ENCODE results near the gene SPRED1. TPM values are rescaled to one million over a fixed set of nuclear protein-coding genes. Genes with fewer than 3 reads are reported as not detected.

The SPRED1 gene
- polyA plus RNA-seq, 2 of the 4 experiments (the other 2 are of a cell fraction): 6.0 to 8.6 TPM

DNA sequence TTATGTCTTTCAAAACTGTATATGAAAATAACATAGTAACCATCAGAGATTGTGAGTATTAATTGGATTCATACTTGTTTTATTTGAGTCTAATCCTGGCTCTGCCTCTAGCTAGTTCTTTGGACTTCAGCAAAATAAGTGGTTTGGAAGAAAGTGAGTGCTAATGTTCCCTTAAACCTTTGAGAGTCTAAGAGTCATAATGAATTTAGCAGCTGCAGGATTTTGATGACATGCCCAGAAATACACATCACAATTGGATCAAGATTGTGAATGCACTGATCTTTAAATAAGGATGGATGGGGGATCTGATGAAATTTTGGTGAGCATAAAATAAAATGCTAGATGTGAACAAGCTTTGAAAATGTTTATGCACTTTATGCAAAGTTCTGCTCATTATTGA is 121.4 kb downstream of the SPRED1 start:
- POLR2A ChIA-PET: no interaction called here
- H3K4me2 ChIP-seq: no peak overlapping the region
- DNase-seq (ENCODE audit: low read depth in 1 of 2, low spot score in 1 of 2) (no peak), ATAC-seq (no peak), FAIRE-seq (no peak)
- TF ChIP-seq, protein P1, sequence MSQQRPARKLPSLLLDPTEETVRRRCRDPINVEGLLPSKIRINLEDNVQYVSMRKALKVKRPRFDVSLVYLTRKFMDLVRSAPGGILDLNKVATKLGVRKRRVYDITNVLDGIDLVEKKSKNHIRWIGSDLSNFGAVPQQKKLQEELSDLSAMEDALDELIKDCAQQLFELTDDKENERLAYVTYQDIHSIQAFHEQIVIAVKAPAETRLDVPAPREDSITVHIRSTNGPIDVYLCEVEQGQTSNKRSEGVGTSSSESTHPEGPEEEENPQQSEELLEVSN (IDR thresholded peaks at IDR 0.05; ENCODE audit: borderline replicate concordance, low read depth): no peak
- no peak for TF ChIP-seq EP300 (IDR thresholded peaks at IDR 0.05)
- no peak for TF ChIP-seq ZSCAN20 (CRISPR knock-in tag; IDR thresholded peaks at IDR 0.05)
- TF ChIP-seq RARB (CRISPR knock-in tag; IDR thresholded peaks at IDR 0.05): no peak
- TF ChIP-seq, protein P2, sequence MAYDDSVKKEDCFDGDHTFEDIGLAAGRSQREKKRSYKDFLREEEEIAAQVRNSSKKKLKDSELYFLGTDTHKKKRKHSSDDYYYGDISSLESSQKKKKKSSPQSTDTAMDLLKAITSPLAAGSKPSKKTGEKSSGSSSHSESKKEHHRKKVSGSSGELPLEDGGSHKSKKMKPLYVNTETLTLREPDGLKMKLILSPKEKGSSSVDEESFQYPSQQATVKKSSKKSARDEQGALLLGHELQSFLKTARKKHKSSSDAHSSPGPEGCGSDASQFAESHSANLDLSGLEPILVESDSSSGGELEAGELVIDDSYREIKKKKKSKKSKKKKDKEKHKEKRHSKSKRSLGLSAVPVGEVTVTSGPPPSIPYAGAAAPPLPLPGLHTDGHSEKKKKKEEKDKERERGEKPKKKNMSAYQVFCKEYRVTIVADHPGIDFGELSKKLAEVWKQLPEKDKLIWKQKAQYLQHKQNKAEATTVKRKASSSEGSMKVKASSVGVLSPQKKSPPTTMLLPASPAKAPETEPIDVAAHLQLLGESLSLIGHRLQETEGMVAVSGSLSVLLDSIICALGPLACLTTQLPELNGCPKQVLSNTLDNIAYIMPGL (CRISPR knock-in tag; IDR thresholded peaks at IDR 0.05; ENCODE audit: borderline replicate concordance): no peak
- TF ChIP-seq, protein P3, sequence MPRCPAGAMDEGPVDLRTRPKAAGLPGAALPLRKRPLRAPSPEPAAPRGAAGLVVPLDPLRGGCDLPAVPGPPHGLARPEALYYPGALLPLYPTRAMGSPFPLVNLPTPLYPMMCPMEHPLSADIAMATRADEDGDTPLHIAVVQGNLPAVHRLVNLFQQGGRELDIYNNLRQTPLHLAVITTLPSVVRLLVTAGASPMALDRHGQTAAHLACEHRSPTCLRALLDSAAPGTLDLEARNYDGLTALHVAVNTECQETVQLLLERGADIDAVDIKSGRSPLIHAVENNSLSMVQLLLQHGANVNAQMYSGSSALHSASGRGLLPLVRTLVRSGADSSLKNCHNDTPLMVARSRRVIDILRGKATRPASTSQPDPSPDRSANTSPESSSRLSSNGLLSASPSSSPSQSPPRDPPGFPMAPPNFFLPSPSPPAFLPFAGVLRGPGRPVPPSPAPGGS (IDR thresholded peaks at IDR 0.05): no peak
- no peak for TF ChIP-seq POLR2A (IDR thresholded peaks at IDR 0.05; ENCODE audit: low read length)
- no peak for TF ChIP-seq EHMT2 (IDR thresholded peaks at IDR 0.05; ENCODE audit: low read depth)
- TF ChIP-seq FOSL2 (IDR thresholded peaks at IDR 0.05): no peak
- TF ChIP-seq FOSL2 (CRISPR knock-in tag; IDR thresholded peaks at IDR 0.05): no peak
- TF ChIP-seq HEYL (CRISPR knock-in tag; IDR thresholded peaks at IDR 0.05): no peak
- TF ChIP-seq, protein P4, sequence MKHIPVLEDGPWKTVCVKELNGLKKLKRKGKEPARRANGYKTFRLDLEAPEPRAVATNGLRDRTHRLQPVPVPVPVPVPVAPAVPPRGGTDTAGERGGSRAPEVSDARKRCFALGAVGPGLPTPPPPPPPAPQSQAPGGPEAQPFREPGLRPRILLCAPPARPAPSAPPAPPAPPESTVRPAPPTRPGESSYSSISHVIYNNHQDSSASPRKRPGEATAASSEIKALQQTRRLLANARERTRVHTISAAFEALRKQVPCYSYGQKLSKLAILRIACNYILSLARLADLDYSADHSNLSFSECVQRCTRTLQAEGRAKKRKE (CRISPR knock-in tag; IDR thresholded peaks at IDR 0.05; ENCODE audit: low read depth): no peak
- no peak for TF ChIP-seq RFX5 (IDR thresholded peaks at IDR 0.05)
- TF ChIP-seq TP53 (CRISPR knock-in tag; IDR thresholded peaks at IDR 0.05): no peak
- TF ChIP-seq MYC (IDR thresholded peaks at IDR 0.05; ENCODE audit: borderline replicate concordance, low read length): no peak
- TF ChIP-seq, protein P5, sequence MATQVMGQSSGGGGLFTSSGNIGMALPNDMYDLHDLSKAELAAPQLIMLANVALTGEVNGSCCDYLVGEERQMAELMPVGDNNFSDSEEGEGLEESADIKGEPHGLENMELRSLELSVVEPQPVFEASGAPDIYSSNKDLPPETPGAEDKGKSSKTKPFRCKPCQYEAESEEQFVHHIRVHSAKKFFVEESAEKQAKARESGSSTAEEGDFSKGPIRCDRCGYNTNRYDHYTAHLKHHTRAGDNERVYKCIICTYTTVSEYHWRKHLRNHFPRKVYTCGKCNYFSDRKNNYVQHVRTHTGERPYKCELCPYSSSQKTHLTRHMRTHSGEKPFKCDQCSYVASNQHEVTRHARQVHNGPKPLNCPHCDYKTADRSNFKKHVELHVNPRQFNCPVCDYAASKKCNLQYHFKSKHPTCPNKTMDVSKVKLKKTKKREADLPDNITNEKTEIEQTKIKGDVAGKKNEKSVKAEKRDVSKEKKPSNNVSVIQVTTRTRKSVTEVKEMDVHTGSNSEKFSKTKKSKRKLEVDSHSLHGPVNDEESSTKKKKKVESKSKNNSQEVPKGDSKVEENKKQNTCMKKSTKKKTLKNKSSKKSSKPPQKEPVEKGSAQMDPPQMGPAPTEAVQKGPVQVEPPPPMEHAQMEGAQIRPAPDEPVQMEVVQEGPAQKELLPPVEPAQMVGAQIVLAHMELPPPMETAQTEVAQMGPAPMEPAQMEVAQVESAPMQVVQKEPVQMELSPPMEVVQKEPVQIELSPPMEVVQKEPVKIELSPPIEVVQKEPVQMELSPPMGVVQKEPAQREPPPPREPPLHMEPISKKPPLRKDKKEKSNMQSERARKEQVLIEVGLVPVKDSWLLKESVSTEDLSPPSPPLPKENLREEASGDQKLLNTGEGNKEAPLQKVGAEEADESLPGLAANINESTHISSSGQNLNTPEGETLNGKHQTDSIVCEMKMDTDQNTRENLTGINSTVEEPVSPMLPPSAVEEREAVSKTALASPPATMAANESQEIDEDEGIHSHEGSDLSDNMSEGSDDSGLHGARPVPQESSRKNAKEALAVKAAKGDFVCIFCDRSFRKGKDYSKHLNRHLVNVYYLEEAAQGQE (IDR thresholded peaks at IDR 0.05): no peak
- TF ChIP-seq KDM1A (IDR thresholded peaks at IDR 0.05; ENCODE audit: low read depth): no peak
- no peak for TF ChIP-seq PHF8 (IDR thresholded peaks at IDR 0.05; ENCODE audit: borderline replicate concordance, low read depth)
- TF ChIP-seq CBX2 (IDR thresholded peaks at IDR 0.05; ENCODE audit: borderline replicate concordance, low read depth): no peak
- H3K4me3 ChIP-seq: no peak overlapping the region
- CTCF ChIA-PET: interaction anchor here (1.1 to 3.9 kb wide), 5 partner anchors 15 to 392 kb away, joined by 3 to 17 read pairs (median 12); no protein-coding TSS in a partner anchor
- H3K27ac ChIP-seq: no peak overlapping the region
- H3K4me1 ChIP-seq: no peaks in the 10 kb centered on the region
- H3K9me3 ChIP-seq: no peaks in the 10 kb centered on the region

DNA sequence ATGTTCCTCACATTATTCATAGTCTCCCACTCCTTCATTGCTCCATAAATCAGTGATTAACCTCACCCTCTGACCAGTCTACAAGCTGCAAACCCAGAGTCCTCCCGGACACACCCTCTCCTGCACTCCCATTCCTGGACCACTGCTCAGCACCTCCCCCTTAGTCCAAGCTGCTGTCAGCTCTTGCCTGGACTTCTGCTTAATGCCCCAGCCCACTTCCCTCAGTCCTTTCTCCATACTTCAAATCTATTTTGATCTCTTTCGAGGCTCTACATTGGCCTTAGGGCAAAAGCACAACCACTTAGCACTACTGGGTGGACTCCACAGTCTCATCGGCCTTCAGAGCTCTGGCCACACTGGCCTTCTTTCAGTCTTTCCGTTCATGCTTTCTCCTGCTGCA is 121.9 kb downstream of the SPRED1 start:
- POLR2A ChIA-PET: no interaction called here
- H3K27ac ChIP-seq: no peak overlapping the region
- no peaks in the 10 kb centered on the region for H3K4me1 ChIP-seq
- WGBS (ENCODE audit: missing lambda C conversion rate): 44% methylated on average over 4 of the region's 4 CpGs
- CTCF ChIA-PET: interaction anchor here (1.0 to 3.9 kb wide), 6 partner anchors 15 to 393 kb away, joined by 3 to 17 read pairs (median 8); no protein-coding TSS in a partner anchor
- no peak overlapping the region for H3K4me3 ChIP-seq
- TF ChIP-seq RARB (CRISPR knock-in tag; IDR thresholded peaks at IDR 0.05): no peak
- no peak for TF ChIP-seq CBX8 (IDR thresholded peaks at IDR 0.05)
- TF ChIP-seq, protein P4 (CRISPR knock-in tag; IDR thresholded peaks at IDR 0.05; ENCODE audit: low read depth): no peak
- TF ChIP-seq, protein P6, sequence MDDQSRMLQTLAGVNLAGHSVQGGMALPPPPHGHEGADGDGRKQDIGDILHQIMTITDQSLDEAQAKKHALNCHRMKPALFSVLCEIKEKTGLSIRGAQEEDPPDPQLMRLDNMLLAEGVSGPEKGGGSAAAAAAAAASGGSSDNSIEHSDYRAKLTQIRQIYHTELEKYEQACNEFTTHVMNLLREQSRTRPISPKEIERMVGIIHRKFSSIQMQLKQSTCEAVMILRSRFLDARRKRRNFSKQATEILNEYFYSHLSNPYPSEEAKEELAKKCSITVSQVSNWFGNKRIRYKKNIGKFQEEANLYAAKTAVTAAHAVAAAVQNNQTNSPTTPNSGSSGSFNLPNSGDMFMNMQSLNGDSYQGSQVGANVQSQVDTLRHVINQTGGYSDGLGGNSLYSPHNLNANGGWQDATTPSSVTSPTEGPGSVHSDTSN (IDR thresholded peaks at IDR 0.05): no peak
- no peak for TF ChIP-seq MAZ (IDR thresholded peaks at IDR 0.05; ENCODE audit: borderline replicate concordance, low read depth, low read length)
- TF ChIP-seq MAFK (IDR thresholded peaks at IDR 0.05; ENCODE audit: partially characterized antibody): no peak
- TF ChIP-seq, protein P7, sequence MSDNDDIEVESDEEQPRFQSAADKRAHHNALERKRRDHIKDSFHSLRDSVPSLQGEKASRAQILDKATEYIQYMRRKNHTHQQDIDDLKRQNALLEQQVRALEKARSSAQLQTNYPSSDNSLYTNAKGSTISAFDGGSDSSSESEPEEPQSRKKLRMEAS (IDR thresholded peaks at IDR 0.05): no peak
- no peak for TF ChIP-seq ESRRA (IDR thresholded peaks at IDR 0.05; ENCODE audit: borderline replicate concordance, low read length)
- no peak for TF ChIP-seq FOSB (CRISPR knock-in tag; IDR thresholded peaks at IDR 0.05)
- TF ChIP-seq POLR2AphosphoS2 (conservative IDR thresholded peaks at IDR 0.05; ENCODE audit: low read length): no peak
- TF ChIP-seq CHD2 (IDR thresholded peaks at IDR 0.05; ENCODE audit: low read length, partially characterized antibody): no peak
- no peaks in the 10 kb centered on the region for H3K9me3 ChIP-seq
- DNase-seq (ENCODE audit: low read depth in 1 of 2, low spot score in 1 of 2) (no peak), ATAC-seq (no peak), FAIRE-seq (no peak)
- H3K4me2 ChIP-seq: no peak overlapping the region

Measured in A549 (cell line).